Progenitor cell of endocrine pancreas (in vitro differentiated cells): ENCODE data around the gene GH2. TPM values are rescaled to one million over a fixed set of nuclear protein-coding genes. Genes with fewer than 3 reads are reported as not detected.

ENCODE experiments used
- DNase-seq: peaks from one replicate; pipeline ENCODE4 v3.0.0; 2021; ENCODE audit warnings: low spot score; ENCODE audit not compliant: unreplicated experiment
- H3K27ac Mint-ChIP-seq: 2 replicates; pipeline ENCODE4 v1.8.0; 2021; ENCODE audit warnings: mild to moderate bottlenecking, moderate library complexity, mixed read lengths
- H3K27me3 Mint-ChIP-seq: 2 replicates; pipeline ENCODE4 v1.8.0; 2021; ENCODE audit warnings: mixed read lengths
- H3K36me3 Mint-ChIP-seq: 2 replicates; pipeline ENCODE4 v1.8.0; 2022; ENCODE audit warnings: mixed read lengths; ENCODE audit not compliant: insufficient read depth
- H3K4me1 Mint-ChIP-seq: 2 replicates; pipeline ENCODE4 v1.8.0; 2021; ENCODE audit warnings: low read depth, mixed read lengths
- H3K4me3 Mint-ChIP-seq: 2 replicates; pipeline ENCODE4 v1.8.0; 2021; ENCODE audit warnings: low read depth, mild to moderate bottlenecking, moderate library complexity, mixed read lengths
- H3K9me3 Mint-ChIP-seq: 2 replicates; pipeline ENCODE4 v1.8.0; 2021; ENCODE audit warnings: low read depth, mixed read lengths
- long read RNA-seq: library from polyadenylated mRNA; unstranded; transcript quantifications from one replicate; pipeline ENCODE4 v2.0.0, GENCODE V29; 2020
- total RNA-seq: library from RNA; stranded (reverse); gene quantifications from 2 replicates; pipeline ENCODE4 v1.2.1, GENCODE V29; 2021
- TF ChIP-seq, protein P1 (sequence below): fragments of 200-600 bp; sonication (generic); IDR thresholded peaks from one replicate; pipeline ENCODE4 v1.5.0; 2021; ENCODE audit warnings: antibody characterized with exemption, mild to moderate bottlenecking; ENCODE audit not compliant: unreplicated experiment

The GH2 gene
- total RNA-seq: not detected in 2 replicates
- long read RNA-seq: 0 reads

DNA sequence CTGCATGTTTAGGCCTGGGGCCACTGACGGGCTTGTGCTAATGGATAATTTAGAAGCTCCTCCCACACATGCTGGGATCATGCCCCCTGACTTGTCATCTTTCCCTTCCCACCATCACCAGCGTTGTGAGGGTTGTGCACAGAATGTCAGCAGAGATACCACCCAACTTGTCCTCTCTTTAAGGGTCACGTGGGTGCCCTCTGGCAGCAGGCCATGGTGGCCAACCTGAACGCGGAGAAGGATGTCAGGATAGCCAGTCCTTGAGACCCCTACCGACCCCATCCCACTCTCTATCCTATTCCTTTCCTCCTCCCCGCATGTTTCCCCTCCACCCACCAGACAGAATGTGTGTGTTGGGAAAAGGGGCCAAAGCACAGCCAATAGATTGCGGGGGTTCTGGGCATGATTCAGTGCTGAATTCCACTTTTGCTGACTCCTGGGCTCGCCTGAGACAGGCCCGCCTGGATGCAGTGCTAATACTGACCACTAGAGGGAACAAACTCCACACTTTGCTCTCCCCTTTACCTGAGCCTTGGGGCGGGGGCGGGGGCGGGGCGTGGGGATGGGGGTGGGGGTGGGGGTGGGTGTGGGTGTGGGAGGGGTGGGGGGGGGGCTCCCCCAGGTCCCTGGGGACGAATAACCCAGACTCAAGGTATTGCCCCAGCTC, at the start of gene GH2:
GH2 (minus strand) TSS at position 10 of the 667 bp plus-strand sequence. CDS start 143 bp downstream, outside the sequence.
- TF ChIP-seq, protein P1, sequence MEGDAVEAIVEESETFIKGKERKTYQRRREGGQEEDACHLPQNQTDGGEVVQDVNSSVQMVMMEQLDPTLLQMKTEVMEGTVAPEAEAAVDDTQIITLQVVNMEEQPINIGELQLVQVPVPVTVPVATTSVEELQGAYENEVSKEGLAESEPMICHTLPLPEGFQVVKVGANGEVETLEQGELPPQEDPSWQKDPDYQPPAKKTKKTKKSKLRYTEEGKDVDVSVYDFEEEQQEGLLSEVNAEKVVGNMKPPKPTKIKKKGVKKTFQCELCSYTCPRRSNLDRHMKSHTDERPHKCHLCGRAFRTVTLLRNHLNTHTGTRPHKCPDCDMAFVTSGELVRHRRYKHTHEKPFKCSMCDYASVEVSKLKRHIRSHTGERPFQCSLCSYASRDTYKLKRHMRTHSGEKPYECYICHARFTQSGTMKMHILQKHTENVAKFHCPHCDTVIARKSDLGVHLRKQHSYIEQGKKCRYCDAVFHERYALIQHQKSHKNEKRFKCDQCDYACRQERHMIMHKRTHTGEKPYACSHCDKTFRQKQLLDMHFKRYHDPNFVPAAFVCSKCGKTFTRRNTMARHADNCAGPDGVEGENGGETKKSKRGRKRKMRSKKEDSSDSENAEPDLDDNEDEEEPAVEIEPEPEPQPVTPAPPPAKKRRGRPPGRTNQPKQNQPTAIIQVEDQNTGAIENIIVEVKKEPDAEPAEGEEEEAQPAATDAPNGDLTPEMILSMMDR: peak; percentile 53
- H3K4me3 Mint-ChIP-seq: no peak within 1 kb of the TSS

GRCh38 chr17:63930951-63931575, 49.3 kb upstream of the GH2 start:
- TF ChIP-seq, protein P1: no peak
- Mint-ChIP-seq H3K4me1 (no peaks in the 10 kb centered on the region), H3K9me3 (no peaks in the 10 kb centered on the region), H3K27ac (no peak overlapping the region), H3K27me3 (peaks cover 4% of the 10 kb centered on the region), H3K4me3 (no peak overlapping the region), H3K36me3 (no peaks in the 10 kb centered on the region)
- no peak for DNase-seq

More for the DNA sequence above, at the start of gene GH2:
- Mint-ChIP-seq H3K27me3 (peaks cover 27% of the 10 kb centered on the region), H3K9me3 (no peaks in the 10 kb centered on the region), H3K27ac (no peak within 1 kb of the TSS), H3K36me3 (no peaks in the 10 kb centered on the region), H3K4me1 (no peaks in the 10 kb centered on the region)
- peak; percentile 41 for DNase-seq

- Mint-ChIP-seq H3K4me3 (no peak overlapping the region), H3K9me3 (no peaks in the 10 kb centered on the region), H3K27ac (no peak overlapping the region), H3K36me3 (no peaks in the 10 kb centered on the region), H3K4me1 (no peaks in the 10 kb centered on the region), H3K27me3 (no peaks in the 10 kb centered on the region)
- DNase-seq: no peak
- TF ChIP-seq, protein P1: no peak
Observed at GRCh38 chr17:63929860-63930766, 48.4 kb upstream of the GH2 start.

GRCh38 chr17:63928966-63929695, 47.4 kb upstream of the GH2 start:
- Mint-ChIP-seq H3K27ac (no peak overlapping the region), H3K9me3 (no peaks in the 10 kb centered on the region), H3K36me3 (no peaks in the 10 kb centered on the region), H3K4me1 (no peaks in the 10 kb centered on the region), H3K4me3 (no peak overlapping the region), H3K27me3 (no peaks in the 10 kb centered on the region)
- TF ChIP-seq, protein P1: no peak
- DNase-seq: no peak
